B cell (primary cell): ENCODE results near the gene IRAK4. TPM values are rescaled to one million over a fixed set of nuclear protein-coding genes. Genes with fewer than 3 reads are reported as not detected.
A peak's percentile ranks its signal among the peaks of the same experiment; 100 is the strongest.

Experiments used
- ATAC-seq: fragments of 200-7000 bp; cut with Tn5 transposase; one replicate; pipeline ENCODE4 v1.10.0; 2021; ENCODE audit warnings: low read depth, mild to moderate bottlenecking, moderate number of reproducible peaks, moderate library complexity
- CTCF ChIA-PET: fragments of 350-600 bp; sonication (Branson Sonifier 250); formaldehyde crosslinking; loops from one replicate; lab custom pipeline; 2021; ENCODE audit warnings: antibody characterized with exemption, inconsistent platforms; lab: Charles Lee
- POLR2A ChIA-PET: fragments of 350-600 bp; sonication (Branson Sonifier 250); formaldehyde crosslinking; loops from one replicate; lab custom pipeline; 2021; ENCODE audit warnings: antibody characterized with exemption; lab: Charles Lee
- DNase-seq: peaks from one replicate; pipeline ENCODE4 v3.0.0; 2013
- H2AFZ ChIP-seq: 2 replicates; pipeline ENCODE4 v1.6.1; 2012; ENCODE audit warnings: mild to moderate bottlenecking, low read depth, low read length; ENCODE audit not compliant: insufficient read depth, poor library complexity, severe bottlenecking
- H3K27ac ChIP-seq, 2 donors: 1 replicate in 1 of 2; 2 replicates in 1 of 2; pipeline ENCODE4 v1.5.1; 2012 to 2013; ENCODE audit warnings: low read length in 2 of 2, mild to moderate bottlenecking in 2 of 2, moderate library complexity in 1 of 2
- H3K27me3 ChIP-seq, 4 experiments: fragments of 200-600 bp in 1 of 4; sonication (generic) in 1 of 4; replicated peaks in 1 of 4; 1 replicate in 2 of 4; 2 replicates in 2 of 4; pipeline versions ENCODE4 v1.6.1 to v1.7.0; 2013 to 2016; ENCODE audit warnings: low read length in 3 of 4, mild to moderate bottlenecking in 2 of 4, mixed read lengths in 1 of 4, moderate library complexity in 1 of 4; ENCODE audit not compliant: insufficient read depth in 4 of 4, control insufficient read depth in 3 of 4; ENCODE audit errors: control extremely low read depth in 1 of 4
- H3K36me3 ChIP-seq, 2 experiments: replicated peaks in 1 of 2; 1 replicate in 1 of 2; 2 replicates in 1 of 2; pipeline versions ENCODE4 v1.6.1 to v1.7.1; 2013; ENCODE audit warnings: low read length in 1 of 2; ENCODE audit not compliant: insufficient read depth in 2 of 2, control insufficient read depth in 1 of 2; ENCODE audit errors: control extremely low read depth in 1 of 2, extremely low read depth in 1 of 2
- H3K4me1 ChIP-seq, 2 donors: fragments of 200-600 bp in 1 of 2; sonication (generic) in 1 of 2; 1 replicate in 1 of 2; 2 replicates in 1 of 2; pipeline versions ENCODE4 v1.5.1 to v1.6.1; 2013 to 2017; ENCODE audit warnings: low read length in 2 of 2; ENCODE audit not compliant: control insufficient read depth in 2 of 2, insufficient read depth in 2 of 2
- H3K4me2 ChIP-seq: replicated peaks from 2 replicates; pipeline ENCODE3; 2012; ENCODE audit warnings: mild to moderate bottlenecking, low read depth, low read length; ENCODE audit not compliant: poor library complexity, severe bottlenecking
- H3K4me3 ChIP-seq, 5 experiments: fragments of 200-600 bp in 1 of 5; sonication (generic) in 1 of 5; 1 replicate in 3 of 5; 2 replicates in 2 of 5; pipeline versions ENCODE4 v1.5.1 to v1.7.0; 2011 to 2016; ENCODE audit warnings: low read length in 4 of 5, mild to moderate bottlenecking in 4 of 5, low read depth in 2 of 5, control low read depth in 1 of 5, moderate library complexity in 1 of 5; ENCODE audit not compliant: insufficient read depth in 1 of 5; ENCODE audit errors: control extremely low read depth in 1 of 5, extremely low read depth in 1 of 5
- H3K79me2 ChIP-seq: fragments of 200-600 bp; sonication (generic); one replicate; pipeline ENCODE4 v1.6.0; 2016; ENCODE audit warnings: low read length; ENCODE audit not compliant: control insufficient read depth, insufficient read depth
- H3K9ac ChIP-seq: fragments of 200-600 bp; sonication (generic); 2 replicates; pipeline ENCODE4 v1.6.1; 2017; ENCODE audit warnings: mild to moderate bottlenecking, low read length, moderate library complexity
- H3K9me3 ChIP-seq, 3 donors: one replicate each; pipeline versions ENCODE4 v1.6.1 to v1.7.1; 2013; ENCODE audit warnings: low read length in 2 of 3; ENCODE audit not compliant: control insufficient read depth in 2 of 3, insufficient read depth in 1 of 3; ENCODE audit errors: control extremely low read depth in 1 of 3
- H4K20me1 ChIP-seq: 2 replicates; pipeline ENCODE4 v1.6.0; 2012; ENCODE audit warnings: mild to moderate bottlenecking, low read length; ENCODE audit not compliant: insufficient read depth, control insufficient read depth, poor library complexity, severe bottlenecking
- H3K27ac Mint-ChIP-seq: one replicate; pipeline ENCODE4 v1.8.0; 2021; ENCODE audit warnings: mixed read lengths
- H3K27me3 Mint-ChIP-seq: one replicate; pipeline ENCODE4 v1.8.0; 2021; ENCODE audit warnings: mixed read lengths
- H3K4me1 Mint-ChIP-seq: one replicate; pipeline ENCODE4 v1.8.0; 2021; ENCODE audit warnings: mixed read lengths
- H3K4me3 Mint-ChIP-seq: one replicate; pipeline ENCODE4 v1.8.0; 2021; ENCODE audit warnings: mixed read lengths
- H3K9me3 Mint-ChIP-seq: one replicate; pipeline ENCODE4 v1.8.0; 2022; ENCODE audit warnings: mixed read lengths; ENCODE audit not compliant: insufficient read depth
- CTCF ChIP-seq: fragments of 200-600 bp; IDR thresholded peaks from one replicate; pipeline ENCODE4 v1.8.0; 2022; ENCODE audit warnings: antibody characterized with exemption, mild to moderate bottlenecking
- EZH2 ChIP-seq: IDR thresholded peaks from 2 replicates; pipeline ENCODE4 v1.6.1; 2012; ENCODE audit warnings: borderline replicate concordance, low read depth, mild to moderate bottlenecking, moderate library complexity, low read length; ENCODE audit not compliant: insufficient read depth, poor library complexity, severe bottlenecking
- WGBS: methylation state at CpG from one replicate; pipeline ENCODE4 v1.1.5; 2013; ENCODE audit warnings: missing lambda C conversion rate; ENCODE audit not compliant: insufficient coverage; 5-methylcytosine and 5-hydroxymethylcytosine counted together
- intact Hi-C: fragments of 100-400 bp; cut with micrococcal nuclease; formaldehyde crosslinking; loops from one replicate; pipeline ENCODE4 v1.10.0; 2022
- polyA plus RNA-seq: library from polyadenylated mRNA; depleted of rRNA; stranded (reverse); fragments of >200 nt; gene quantifications from 2 replicates; pipeline ENCODE4 v1.2.3, GENCODE V29; 2012
- total RNA-seq, 2 donors: library from RNA; stranded (reverse); fragments of 120-200 nt in 1 of 2; gene quantifications; 1 replicate in 1 of 2; 2 replicates in 1 of 2; pipeline versions ENCODE4 v1.2.3 to v1.2.4, GENCODE V29; 2013 to 2022

IRAK4 gene
- total and polyA plus RNA-seq, 2 donors (not counting 1 experiment from before 2014, with no cell fraction given) = 36.4 to 47.0 TPM

DNA sequence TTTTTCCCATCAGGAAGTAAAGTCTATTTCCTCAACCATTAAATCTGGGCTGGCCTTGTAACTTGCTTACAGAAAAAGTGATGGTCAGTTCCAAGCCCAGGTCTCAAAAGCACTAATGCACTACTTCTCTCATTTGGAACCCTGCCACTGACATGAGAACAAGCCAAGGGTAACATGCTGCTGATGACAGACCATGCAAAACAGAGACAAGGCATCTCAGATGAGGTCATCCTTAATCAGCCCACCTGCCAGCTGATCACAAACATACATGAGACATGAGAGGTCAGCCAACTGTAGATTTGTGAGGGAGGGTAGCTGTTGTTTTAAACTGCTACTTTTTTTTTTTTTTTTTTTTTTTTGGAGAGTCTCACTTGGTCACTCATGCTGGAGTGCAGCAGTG is 31.2 kb downstream of the IRAK4 start:
- no peak for ATAC-seq
- Mint-ChIP-seq H3K4me1 (peaks cover 4% of the 10 kb centered on the region), H3K27ac (no peak overlapping the region), H3K27me3 (no peaks in the 10 kb centered on the region), H3K9me3 (no peaks in the 10 kb centered on the region), H3K4me3 (no peak overlapping the region)
- TF ChIP-seq CTCF (no peak), EZH2 (no peak)
- DNase-seq = no peak
- ChIA-PET CTCF (interaction anchor here (1.7 kb wide), 1 partner anchor 92 kb away, joined by 4 read pairs; no protein-coding TSS in a partner anchor), POLR2A (no interaction called here)
- H3K27me3 ChIP-seq = no peaks in the 10 kb centered on the region
- H2AFZ ChIP-seq = no peak overlapping the region
- H3K4me1 ChIP-seq = no peaks in the 10 kb centered on the region
- no peaks in the 10 kb centered on the region for H3K79me2 ChIP-seq
- H3K27ac ChIP-seq = no peak overlapping the region
- no peak overlapping the region for H3K9ac ChIP-seq
- intact Hi-C loops = no loop called here
- H3K4me3 ChIP-seq = no peak overlapping the region
- H3K9me3 ChIP-seq = no peaks in the 10 kb centered on the region
- no peaks in the 10 kb centered on the region for H4K20me1 ChIP-seq
- peaks cover 10 to 24% of the 10 kb centered on the region in 2 experiments for H3K36me3 ChIP-seq
- H3K4me2 ChIP-seq = no peak overlapping the region

DNA sequence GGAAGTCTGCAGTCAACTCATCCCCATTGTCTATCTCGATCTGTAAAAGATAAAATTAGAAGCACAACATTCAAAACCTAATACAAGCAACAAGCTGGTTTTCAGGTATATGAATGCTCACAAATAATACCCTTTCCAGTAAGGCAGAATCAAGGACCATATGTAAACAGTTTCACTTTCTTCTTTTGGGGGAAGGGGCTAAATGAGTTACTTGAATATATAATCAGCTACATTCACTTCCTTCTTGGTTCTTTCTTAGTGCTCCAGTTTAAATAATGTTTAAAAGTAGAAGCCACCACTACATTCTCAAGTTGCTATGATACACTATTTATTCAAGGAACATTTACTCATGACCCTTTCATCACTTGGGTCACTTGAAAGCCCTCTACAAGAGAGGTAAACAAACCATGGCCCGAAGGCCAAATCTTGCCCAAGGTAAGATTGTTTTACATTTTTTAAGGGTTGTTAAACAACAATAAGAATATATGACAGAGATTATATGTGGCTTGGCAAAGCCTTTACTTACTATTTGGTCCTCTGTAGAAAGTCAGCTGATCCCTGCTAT is 37.0 kb downstream of the IRAK4 start:
- no peak overlapping the region for H3K9ac ChIP-seq
- Mint-ChIP-seq H3K9me3 (no peaks in the 10 kb centered on the region), H3K27me3 (no peaks in the 10 kb centered on the region), H3K4me1 (peaks cover 12% of the 10 kb centered on the region), H3K27ac (peak overlapping the region; percentile 33), H3K4me3 (no peak overlapping the region)
- H4K20me1 ChIP-seq = no peaks in the 10 kb centered on the region
- no peak overlapping the region for H2AFZ ChIP-seq
- no peak for TF ChIP-seq EZH2
- no peak for TF ChIP-seq CTCF
- no peaks in the 10 kb centered on the region for H3K9me3 ChIP-seq
- POLR2A ChIA-PET = no interaction called here
- H3K4me2 ChIP-seq = peak overlapping the region; percentile 9
- H3K36me3 ChIP-seq = peaks cover 8 to 51% of the 10 kb centered on the region in 2 experiments
- WGBS = no CpG with 5 or more reads among the region's 2 CpGs
- DNase-seq = peak; percentile 40
- intact Hi-C loops = no loop called here
- no peak overlapping the region for H3K4me3 ChIP-seq
- no peak for ATAC-seq
- H3K79me2 ChIP-seq = no peaks in the 10 kb centered on the region
- peaks cover 6 to 10% of the 10 kb centered on the region in 2 donors for H3K4me1 ChIP-seq
- H3K27ac ChIP-seq = peak overlapping the region; percentile 57 to 70
- CTCF ChIA-PET = interaction anchor here (1.2 kb wide), 1 partner anchor 87 kb away, joined by 5 read pairs; no protein-coding TSS in a partner anchor
- no peaks in the 10 kb centered on the region for H3K27me3 ChIP-seq
